Skeletal muscle satellite cell (primary cell): Measurements from ENCODE around the gene PLCB1.

Experiments
- H3K27me3 ChIP-seq: 2 replicates; pipeline ENCODE4 v1.7.0; 2013; ENCODE audit warnings: low read length; ENCODE audit not compliant: control insufficient read depth, insufficient read depth
- H3K36me3 ChIP-seq: 2 replicates; pipeline ENCODE4 v1.7.0; 2013; ENCODE audit warnings: mild to moderate bottlenecking, control low read depth, low read length; ENCODE audit not compliant: insufficient read depth
- H3K4me1 ChIP-seq: 2 replicates; pipeline ENCODE4 v1.7.0; 2013; ENCODE audit warnings: low read length; ENCODE audit not compliant: control insufficient read depth, insufficient read depth
- H3K4me2 ChIP-seq: 2 replicates; pipeline ENCODE4 v1.7.0; 2013; ENCODE audit warnings: mild to moderate bottlenecking, low read length
- H3K4me3 ChIP-seq: 2 replicates; pipeline ENCODE4 v1.7.0; 2013; ENCODE audit warnings: low read length
- H3K9ac ChIP-seq: 2 replicates; pipeline ENCODE4 v1.7.0; 2013; ENCODE audit warnings: mild to moderate bottlenecking, low read depth, low read length, moderate library complexity
- H3K9me3 ChIP-seq: replicated peaks from 2 replicates; pipeline ENCODE4 v1.7.0; 2013; ENCODE audit warnings: mild to moderate bottlenecking, control low read depth, low read length

PLCB1 gene

DNA sequence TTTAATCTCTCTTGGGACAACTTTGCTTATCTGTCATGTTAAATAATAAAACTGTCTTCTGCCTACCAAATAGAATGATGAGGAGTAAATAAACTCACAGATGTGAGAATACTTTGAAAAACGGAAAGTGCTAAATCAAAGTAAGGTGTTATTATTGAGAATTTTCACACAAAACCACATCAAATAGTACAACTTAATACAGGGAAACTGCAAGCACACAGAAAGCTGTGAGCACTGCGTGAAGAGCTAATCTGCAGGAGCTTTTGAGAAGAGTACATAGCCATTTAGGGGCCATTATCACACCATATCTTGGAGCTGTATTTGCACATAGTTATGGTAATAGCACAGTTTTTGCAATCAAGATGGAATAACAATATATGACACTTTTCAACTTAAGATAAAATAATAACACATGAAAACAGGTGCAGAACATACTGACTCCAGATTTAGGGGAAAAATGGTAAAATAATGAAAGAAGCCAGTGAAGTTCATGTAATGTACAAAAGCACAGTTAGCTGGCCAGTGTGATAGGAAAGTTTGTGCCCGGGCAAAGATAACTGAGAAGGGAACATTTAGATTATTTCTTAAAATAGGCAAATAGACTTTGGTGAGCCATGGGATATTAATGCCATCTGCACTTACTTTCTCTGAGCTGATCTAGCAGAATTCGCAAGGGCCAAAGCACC is 538.3 kb downstream of the PLCB1 start:
- no peak overlapping the region for H3K4me3 ChIP-seq
- H3K4me1 ChIP-seq, result no peaks in the 10 kb centered on the region
- H3K27me3 ChIP-seq, result no peaks in the 10 kb centered on the region
- no peaks in the 10 kb centered on the region for H3K36me3 ChIP-seq
- no peak overlapping the region for H3K9ac ChIP-seq
- no peak overlapping the region for H3K4me2 ChIP-seq
- no peaks in the 10 kb centered on the region for H3K9me3 ChIP-seq

DNA sequence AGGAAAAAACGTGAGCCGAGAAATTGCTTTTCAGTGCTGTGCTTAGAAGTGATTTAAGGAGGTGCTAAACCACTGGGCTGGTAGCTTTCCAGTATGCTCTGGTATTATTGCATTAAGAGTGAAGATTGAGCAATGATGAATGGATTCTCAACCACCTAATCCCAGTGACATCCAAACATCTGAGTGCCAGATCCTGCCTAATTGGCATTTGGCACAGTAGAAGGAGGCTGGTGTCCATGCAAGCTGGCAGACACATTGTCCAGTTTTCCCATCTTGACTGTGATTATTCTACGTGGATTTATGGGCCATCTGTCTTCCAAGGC is 538.8 kb downstream of the PLCB1 start:
- H3K4me3 ChIP-seq, result no peak overlapping the region
- H3K9ac ChIP-seq, result no peak overlapping the region
- no peaks in the 10 kb centered on the region for H3K27me3 ChIP-seq
- no peak overlapping the region for H3K4me2 ChIP-seq
- no peaks in the 10 kb centered on the region for H3K36me3 ChIP-seq
- no peaks in the 10 kb centered on the region for H3K4me1 ChIP-seq
- no peaks in the 10 kb centered on the region for H3K9me3 ChIP-seq

DNA sequence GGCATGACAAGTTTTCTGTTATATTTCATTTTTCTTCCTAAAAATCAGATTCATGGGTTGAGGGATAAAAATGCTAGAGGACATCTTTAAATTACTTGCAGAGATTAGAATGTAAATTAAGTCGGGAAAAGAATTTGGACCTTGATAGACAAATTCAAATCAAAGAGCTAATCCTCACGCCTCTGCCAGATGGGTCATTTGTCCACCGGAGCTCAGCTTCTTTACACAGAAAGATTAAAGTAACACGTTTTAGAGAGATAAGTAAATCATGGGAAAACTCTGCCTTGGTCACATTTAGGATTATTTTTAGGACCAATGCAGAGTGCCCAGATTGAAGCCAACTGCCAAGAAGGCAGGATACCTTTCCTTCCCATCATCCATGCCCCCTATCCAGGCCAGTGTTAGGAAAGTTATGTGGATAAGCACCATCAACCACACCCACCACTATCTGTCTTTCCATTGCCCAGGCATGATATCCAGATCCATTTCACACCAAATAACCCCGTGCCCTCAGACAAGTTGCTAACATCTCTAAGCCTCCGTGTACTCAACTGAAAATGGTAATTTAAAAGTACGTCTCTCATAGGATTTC is 539.4 kb downstream of the PLCB1 start:
- Histone ChIP-seq H3K4me3 (no peak overlapping the region), H3K4me2 (no peak overlapping the region), H3K4me1 (no peaks in the 10 kb centered on the region), H3K27me3 (no peaks in the 10 kb centered on the region), H3K9me3 (no peaks in the 10 kb centered on the region), H3K9ac (no peak overlapping the region), H3K36me3 (no peaks in the 10 kb centered on the region)

DNA sequence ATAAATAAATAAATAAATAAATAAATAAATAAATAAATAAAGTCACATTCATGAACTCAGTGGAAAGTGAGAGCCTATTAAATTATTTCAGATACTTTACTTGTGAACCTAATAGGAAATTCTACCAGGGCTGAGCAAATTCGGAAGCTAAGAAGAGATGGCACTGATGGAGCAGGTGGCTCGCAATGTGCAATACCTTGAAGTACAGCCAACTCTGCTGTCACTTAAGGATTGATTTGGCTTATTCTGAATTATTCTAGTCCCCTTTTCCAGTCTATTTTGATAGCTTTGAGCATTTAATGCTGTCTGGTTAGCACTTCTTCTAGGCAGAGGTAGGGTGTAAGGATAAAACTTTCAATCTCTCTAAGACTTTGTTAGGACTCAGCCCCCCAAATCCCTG is 541.0 kb downstream of the PLCB1 start:
- H3K36me3 ChIP-seq, result no peaks in the 10 kb centered on the region
- no peak overlapping the region for H3K4me3 ChIP-seq
- H3K9ac ChIP-seq, result no peak overlapping the region
- no peaks in the 10 kb centered on the region for H3K27me3 ChIP-seq
- no peaks in the 10 kb centered on the region for H3K4me1 ChIP-seq
- no peak overlapping the region for H3K4me2 ChIP-seq
- H3K9me3 ChIP-seq, result no peaks in the 10 kb centered on the region

DNA sequence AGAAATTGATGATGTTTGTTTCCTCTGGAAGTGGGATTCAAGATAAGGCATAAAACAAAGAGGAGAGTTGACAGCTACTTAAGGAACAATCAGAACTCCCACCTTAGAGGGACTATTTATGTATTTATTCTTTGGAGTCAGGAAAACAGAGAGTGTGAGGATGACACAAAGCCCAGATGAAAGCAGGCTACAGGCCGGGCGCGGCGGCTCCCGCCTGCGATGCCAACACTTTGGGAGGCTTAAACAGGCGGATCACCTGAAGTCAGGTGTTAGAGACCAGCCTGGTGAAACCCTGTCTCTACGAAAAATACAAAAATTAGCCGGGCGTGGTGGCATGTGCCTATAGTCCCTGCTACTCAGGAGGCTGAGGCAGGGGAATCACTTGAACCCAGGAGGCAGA is 543.8 kb downstream of the PLCB1 start:
- Histone ChIP-seq H3K4me3 (no peak overlapping the region), H3K9me3 (no peaks in the 10 kb centered on the region), H3K9ac (no peak overlapping the region), H3K4me2 (no peak overlapping the region), H3K27me3 (no peaks in the 10 kb centered on the region), H3K36me3 (no peaks in the 10 kb centered on the region), H3K4me1 (no peaks in the 10 kb centered on the region)

DNA sequence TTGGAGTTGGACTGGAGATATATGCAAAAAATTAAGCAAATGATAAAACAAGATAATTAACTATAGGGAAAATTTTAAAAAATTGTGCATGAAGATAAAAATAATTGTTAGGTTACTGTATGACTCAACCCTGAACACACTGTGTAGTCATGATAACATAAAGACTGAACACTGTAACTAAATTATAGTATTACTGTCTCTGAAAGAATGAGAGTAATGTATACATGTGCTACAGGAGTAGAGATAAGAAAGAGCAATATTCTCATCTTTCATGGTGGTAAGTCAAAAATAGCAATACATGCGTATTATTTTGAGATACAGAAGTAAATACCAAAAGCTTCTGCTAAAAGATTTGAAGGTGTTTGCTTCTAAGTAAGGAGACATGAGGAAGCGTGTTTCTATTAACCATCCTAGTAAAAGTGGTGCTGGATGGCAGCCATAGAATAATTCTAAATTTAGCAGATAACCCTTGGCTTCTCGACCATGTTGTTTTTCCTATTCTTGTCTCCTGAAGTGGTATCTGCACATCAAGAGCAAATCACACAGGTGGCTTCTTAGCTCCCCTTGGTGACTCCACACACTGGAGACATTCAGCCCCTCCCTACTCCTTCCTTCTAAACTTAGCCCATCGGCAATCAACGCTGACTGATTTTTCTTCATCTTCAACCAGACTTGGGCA is 546.2 kb downstream of the PLCB1 start:
- Histone ChIP-seq H3K27me3 (no peaks in the 10 kb centered on the region), H3K4me1 (no peaks in the 10 kb centered on the region), H3K36me3 (no peaks in the 10 kb centered on the region), H3K9ac (no peak overlapping the region), H3K9me3 (no peaks in the 10 kb centered on the region), H3K4me2 (no peak overlapping the region), H3K4me3 (no peak overlapping the region)

DNA sequence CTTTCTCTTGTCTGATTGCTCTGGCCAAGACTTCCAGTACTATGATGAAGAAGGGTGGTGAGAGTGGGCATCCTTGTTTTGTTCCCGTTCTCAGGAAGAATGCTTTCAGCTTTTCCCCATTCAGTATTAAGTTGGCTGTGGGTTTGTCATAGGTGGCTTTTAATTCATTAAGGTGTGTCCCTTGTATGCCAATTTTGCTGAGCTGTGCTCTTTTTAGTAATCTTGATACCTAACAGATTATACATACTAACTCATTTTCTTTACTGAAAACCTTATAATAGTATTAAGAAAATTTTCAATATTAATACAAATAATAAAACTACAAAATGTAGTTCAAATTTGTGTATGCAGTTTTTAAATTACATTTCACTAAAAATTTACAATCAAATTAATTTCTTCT is 557.3 kb downstream of the PLCB1 start:
- Histone ChIP-seq H3K9me3 (no peaks in the 10 kb centered on the region), H3K4me1 (peaks cover 14% of the 10 kb centered on the region), H3K36me3 (no peaks in the 10 kb centered on the region), H3K27me3 (no peaks in the 10 kb centered on the region), H3K9ac (no peak overlapping the region), H3K4me2 (no peak overlapping the region), H3K4me3 (no peak overlapping the region)

DNA sequence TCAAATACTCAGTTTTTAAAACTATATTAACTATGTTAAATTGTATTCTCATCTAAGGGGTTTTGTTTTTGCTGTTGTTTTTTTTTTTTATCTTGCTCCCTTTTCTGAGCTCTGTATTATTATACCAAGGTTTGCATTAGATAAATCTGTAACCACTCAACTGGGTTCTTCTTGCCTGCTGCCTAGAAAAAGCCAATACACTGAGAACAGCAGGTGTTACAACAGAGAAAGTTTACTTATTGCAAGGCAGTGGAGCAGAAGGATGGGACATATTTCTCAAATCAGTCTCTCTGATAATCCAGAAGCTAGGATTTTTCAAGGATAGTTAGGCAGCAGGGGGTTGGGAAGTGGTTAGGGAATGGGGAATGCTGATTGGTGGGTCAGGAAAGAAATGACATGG is 558.0 kb downstream of the PLCB1 start:
- H3K9me3 ChIP-seq, result no peaks in the 10 kb centered on the region
- H3K27me3 ChIP-seq, result no peaks in the 10 kb centered on the region
- no peak overlapping the region for H3K4me2 ChIP-seq
- no peaks in the 10 kb centered on the region for H3K36me3 ChIP-seq
- peaks cover 16% of the 10 kb centered on the region for H3K4me1 ChIP-seq
- no peak overlapping the region for H3K9ac ChIP-seq
- no peak overlapping the region for H3K4me3 ChIP-seq

DNA sequence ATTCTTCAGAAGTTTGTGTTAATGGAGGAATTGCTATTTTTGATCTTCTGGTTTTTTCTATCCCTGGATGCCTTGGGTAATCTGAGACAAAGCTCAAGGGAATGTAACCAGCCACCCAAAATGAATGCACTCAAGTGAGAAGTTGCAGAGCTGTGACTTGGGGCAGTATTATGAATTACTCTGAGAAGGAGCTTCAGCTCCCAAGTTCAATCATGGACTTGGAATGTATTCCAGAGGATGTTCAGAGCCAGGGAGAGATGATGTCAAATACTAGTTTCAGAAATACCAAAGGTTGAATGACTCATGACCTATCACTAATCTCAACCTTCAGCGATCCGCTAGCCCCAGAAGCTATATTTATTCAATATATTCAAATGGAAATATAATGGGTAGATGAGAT is 561.6 kb downstream of the PLCB1 start:
- Histone ChIP-seq H3K9me3 (no peaks in the 10 kb centered on the region), H3K27me3 (no peaks in the 10 kb centered on the region), H3K4me3 (no peak overlapping the region), H3K9ac (no peak overlapping the region), H3K36me3 (no peaks in the 10 kb centered on the region), H3K4me1 (peaks cover 16% of the 10 kb centered on the region), H3K4me2 (no peak overlapping the region)

DNA sequence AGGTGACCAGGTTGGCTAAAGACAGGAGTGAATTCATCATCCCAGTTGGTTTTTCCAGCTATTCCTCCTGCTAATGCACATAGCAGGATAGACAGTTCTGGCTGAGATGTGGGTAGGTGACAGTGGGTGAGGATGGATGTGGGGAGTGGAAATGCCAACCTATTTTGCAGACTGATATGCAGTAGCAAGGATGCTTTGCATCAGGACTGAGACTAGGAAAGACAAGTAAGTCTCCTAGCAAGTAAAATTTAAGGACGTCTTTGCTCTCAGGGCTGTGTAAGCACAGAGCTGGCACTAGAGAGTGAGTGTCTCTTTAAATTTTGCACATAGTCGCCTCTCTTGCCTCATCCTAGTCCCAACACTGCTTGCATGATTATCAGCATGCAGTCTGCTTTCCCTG is 568.7 kb downstream of the PLCB1 start:
- Histone ChIP-seq H3K36me3 (no peaks in the 10 kb centered on the region), H3K4me1 (no peaks in the 10 kb centered on the region)

DNA sequence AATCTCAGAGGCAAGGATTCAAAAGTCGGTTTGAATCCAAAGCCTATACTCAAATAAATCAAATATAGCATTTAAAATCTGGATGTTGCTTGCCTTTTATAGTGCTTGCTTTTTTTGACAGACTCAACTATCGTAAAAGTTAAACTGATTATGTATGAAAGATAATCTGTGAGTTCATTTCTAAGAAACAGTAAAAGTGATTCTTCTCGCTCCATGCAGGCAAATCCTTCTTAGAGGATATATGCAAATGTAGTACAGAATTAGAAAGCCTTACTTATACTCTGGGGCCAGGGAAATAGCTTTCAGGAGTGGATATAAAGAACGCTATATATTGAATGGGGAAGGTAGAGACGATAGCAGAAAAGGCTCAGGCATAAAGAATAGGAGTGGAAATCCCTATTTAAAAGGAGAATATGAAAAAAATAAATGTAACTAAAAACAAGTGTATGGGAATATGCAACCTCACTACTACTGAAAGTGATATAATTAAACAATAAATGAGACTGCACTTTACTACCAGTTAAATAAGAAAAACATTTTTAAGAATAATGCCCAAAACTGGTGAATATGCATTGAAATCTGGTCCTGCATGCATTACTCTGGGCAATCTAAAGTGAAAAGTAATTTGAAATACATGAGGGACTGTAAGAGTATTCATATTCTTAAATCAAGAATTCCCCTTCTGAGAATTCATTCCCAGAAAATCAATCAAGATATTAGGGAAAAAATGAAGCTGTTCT is 575.1 kb downstream of the PLCB1 start:
- Histone ChIP-seq H3K4me2 (no peak overlapping the region), H3K36me3 (no peaks in the 10 kb centered on the region), H3K4me3 (no peak overlapping the region), H3K9ac (no peak overlapping the region), H3K4me1 (no peaks in the 10 kb centered on the region), H3K27me3 (no peaks in the 10 kb centered on the region), H3K9me3 (no peaks in the 10 kb centered on the region)

More for the DNA sequence above, 568.7 kb downstream of the PLCB1 start:
- H3K4me3 ChIP-seq, result no peak overlapping the region
- H3K27me3 ChIP-seq, result no peaks in the 10 kb centered on the region
- H3K9ac ChIP-seq, result no peak overlapping the region
- no peaks in the 10 kb centered on the region for H3K9me3 ChIP-seq
- H3K4me2 ChIP-seq, result no peak overlapping the region
